Stomach (tissue), 9 donors: ENCODE measurements around the gene PTK6. TPM values are rescaled to one million over a fixed set of nuclear protein-coding genes. Genes with fewer than 3 reads are reported as not detected.
A peak's percentile ranks its signal among the peaks of the same experiment; 100 is the strongest.

Experiments used
- DNase-seq, 2 donors: peaks; one replicate each; pipeline versions ENCODE4 v3.0.0 to v3.0.0-alpha.2; 2013 to 2019
- H3K27ac ChIP-seq, 5 donors: fragments of 200-600 bp in 4 of 5; sonication (generic) in 4 of 5; one replicate each; pipeline ENCODE4 v1.5.1; 2013 to 2019; ENCODE audit warnings: mild to moderate bottlenecking in 1 of 5, moderate library complexity in 1 of 5
- H3K27me3 ChIP-seq, 3 donors: fragments of 200-600 bp; sonication (generic); one replicate each; pipeline ENCODE4 v1.5.1; 2017 to 2019; ENCODE audit warnings: mixed run types in 1 of 3
- H3K36me3 ChIP-seq, 4 donors: fragments of 200-600 bp; sonication (generic); 1 replicate in 3 of 4; 2 replicates in 1 of 4; pipeline ENCODE4 v1.5.1; 2016 to 2019
- H3K4me1 ChIP-seq, 4 donors: fragments of 200-600 bp; sonication (generic); one replicate each; pipeline ENCODE4 v1.5.1; 2016 to 2019
- H3K4me3 ChIP-seq, 4 donors: fragments of 200-600 bp; sonication (generic) in 3 of 4; one replicate each; pipeline ENCODE4 v1.5.1; 2016 to 2019; ENCODE audit warnings: mild to moderate bottlenecking in 1 of 4
- H3K9me3 ChIP-seq, 4 donors: fragments of 200-600 bp; sonication (generic); one replicate each; pipeline ENCODE4 v1.5.1; 2016 to 2019
- CTCF ChIP-seq, 7 experiments: fragments of 450-650 bp in 4 of 7; fragments of 200-600 bp in 3 of 7; sonication (generic) in 3 of 7; IDR thresholded peaks; one replicate each; pipeline ENCODE4 v1.5.1; 2016 to 2019; ENCODE audit warnings: antibody characterized with exemption in 7 of 7, control low read depth in 2 of 7, mild to moderate bottlenecking in 1 of 7
- EP300 ChIP-seq: sonication (generic); formaldehyde crosslinking; IDR thresholded peaks from one replicate; pipeline ENCODE4 v1.6.1; 2017; ENCODE audit warnings: antibody characterized with exemption
- POLR2A ChIP-seq, 4 donors: fragments of 450-650 bp; IDR thresholded peaks; one replicate each; pipeline ENCODE4 v1.6.1; 2016; ENCODE audit warnings: antibody characterized with exemption in 4 of 4, control low read depth in 2 of 4, mild to moderate bottlenecking in 1 of 4, moderate library complexity in 1 of 4
- POLR2AphosphoS5 ChIP-seq, 3 donors: sonication (generic); formaldehyde crosslinking; IDR thresholded peaks; one replicate each; pipeline ENCODE4 v1.6.1; 2016; ENCODE audit warnings: antibody characterized with exemption in 3 of 3
- WGBS, 5 donors: extraction: QIAGEN DNeasy Blood & Tissue Kit in 3 of 5; methylation state at CpG; one replicate each; pipeline versions ENCODE4 v1.1.5 to v1.1.7; 2013 to 2018; 5-methylcytosine and 5-hydroxymethylcytosine counted together
- intact Hi-C: fragments of 100-400 bp; cut with DNase I; formaldehyde crosslinking; loops from one replicate; pipeline ENCODE4 v1.15.1; 2023; ENCODE audit warnings: low total_unique reads
- polyA plus RNA-seq, 3 donors: library from polyadenylated mRNA; stranded (reverse); fragments of 200-250 nt; gene quantifications; one replicate each; pipeline ENCODE4 v1.2.3, GENCODE V29; 2013
- total RNA-seq, 5 donors: library from RNA; depleted of rRNA; stranded (reverse); fragments of >200 nt; gene quantifications; one replicate each; pipeline versions ENCODE4 v1.1.0 to v1.2.3, GENCODE V29; 2014 to 2016
- donor health status: healthy with polysubstance abuse.
- donor health status: Bipolar disorder and iron deficiency.
- donor health status: healthy.

The PTK6 gene
- total and polyA plus RNA-seq, 8 donors = 7.7 to 98.5 (median 22.9) TPM

GRCh38 chr20:63542031-63542559 is 4.9 kb upstream of the PTK6 start:
- H3K4me1 ChIP-seq = peaks cover 13 to 57% (median 32%) of the 10 kb centered on the region in 4 donors
- H3K27me3 ChIP-seq = peaks cover 0 to 44% (median 0%) of the 10 kb centered on the region in 3 donors
- H3K9me3 ChIP-seq = no peaks in the 10 kb centered on the region
- peak overlapping the region in 4 of 5 donors; percentile 67 to 82 (median 77) for H3K27ac ChIP-seq
- 31 to 81% (median 64%) methylated on average over 15 to 36 of the region's 36 CpGs for WGBS, 5 donors
- intact Hi-C loops = no loop called here
- H3K4me3 ChIP-seq = peak overlapping the region in 2 of 4 donors; percentile 25 to 30
- peak; percentile 81 to 92 for DNase-seq
- H3K36me3 ChIP-seq = no peaks in the 10 kb centered on the region
- TF ChIP-seq POLR2A (IDR thresholded peaks at IDR 0.05) = peak in 1 of 4 donors; percentile 40
- TF ChIP-seq EP300 = no peak
- no peak for TF ChIP-seq CTCF (IDR thresholded peaks at IDR 0.05)
- TF ChIP-seq POLR2AphosphoS5 (IDR thresholded peaks at IDR 0.05) = peak in 1 of 3 donors; percentile 89

- Histone ChIP-seq H3K4me3 (peak overlapping the region in 2 of 4 donors; percentile 25 to 30), H3K27me3 (peaks cover 0 to 44% (median 0%) of the 10 kb centered on the region in 3 donors), H3K36me3 (no peaks in the 10 kb centered on the region), H3K9me3 (no peaks in the 10 kb centered on the region), H3K4me1 (peaks cover 20 to 64% (median 39%) of the 10 kb centered on the region in 4 donors), H3K27ac (peak overlapping the region in 4 of 5 donors; percentile 67 to 82 (median 77))
- 47 to 92% (median 75%) methylated on average over 9 to 28 of the region's 28 CpGs for WGBS, 5 donors
- intact Hi-C loops = no loop called here
- TF ChIP-seq POLR2AphosphoS5 (IDR thresholded peaks at IDR 0.05) (no peak), EP300 (no peak), CTCF (IDR thresholded peaks at IDR 0.05) (no peak), POLR2A (IDR thresholded peaks at IDR 0.05) (no peak)
- DNase-seq = no peak
These were observed 4.2 kb upstream of the PTK6 start for GRCh38 chr20:63541371-63541770.

GRCh38 chr20:63540417-63541186 is 3.4 kb upstream of the PTK6 start:
- H3K9me3 ChIP-seq = no peaks in the 10 kb centered on the region
- no peak for TF ChIP-seq EP300
- peaks cover 0 to 42% (median 0%) of the 10 kb centered on the region in 3 donors for H3K27me3 ChIP-seq
- 41 to 75% (median 59%) methylated on average over 30 to 49 of the region's 49 CpGs for WGBS, 5 donors
- H3K4me3 ChIP-seq = peak overlapping the region in 2 of 4 donors; percentile 13 to 30
- peak; percentile 47 to 50 for DNase-seq
- intact Hi-C loops = no loop called here
- peaks cover 20 to 67% (median 39%) of the 10 kb centered on the region in 4 donors for H3K4me1 ChIP-seq
- H3K27ac ChIP-seq = peak overlapping the region in 2 of 5 donors; percentile 90
- H3K36me3 ChIP-seq = no peaks in the 10 kb centered on the region

- Histone ChIP-seq H3K36me3 (no peaks in the 10 kb centered on the region), H3K9me3 (no peaks in the 10 kb centered on the region), H3K4me1 (peaks cover 26 to 76% (median 47%) of the 10 kb centered on the region in 4 donors), H3K27ac (peak overlapping the region; percentile 88 to 96 (median 90)), H3K27me3 (peaks cover 0 to 44% (median 3%) of the 10 kb centered on the region in 3 donors), H3K4me3 (no peak overlapping the region)
- intact Hi-C loops = loop anchor here (5.0 kb wide), 1 partner anchor 433 kb away; no protein-coding TSS in a partner anchor
- TF ChIP-seq CTCF (IDR thresholded peaks at IDR 0.05) (no peak), POLR2AphosphoS5 (IDR thresholded peaks at IDR 0.05) (no peak), POLR2A (IDR thresholded peaks at IDR 0.05) (no peak), EP300 (no peak)
- WGBS, 5 donors = 74 to 92% (median 84%) methylated on average over 14 to 29 of the region's 29 CpGs
- no peak for DNase-seq
These were observed 2.5 kb upstream of the PTK6 start for GRCh38 chr20:63539441-63540370.
